A673 (cell line): Measurements from ENCODE around the gene TRABD2A. TPM values are rescaled to one million over a fixed set of nuclear protein-coding genes. Genes with fewer than 3 reads are reported as not detected.

ENCODE experiments used
- BruUV-seq: library from RNA; stranded (reverse); fragments of 400-500 nt; replicated peaks from 2 replicates; lab custom pipeline; 2021; lab: Mats Ljungman, UMichigan
- CTCF ChIA-PET: fragments of 300-600 bp; sonication (Branson Sonifier 250); formaldehyde crosslinking; loops from one replicate; lab custom pipeline; 2022; ENCODE audit warnings: antibody characterized with exemption; lab: Charles Lee
- POLR2A ChIA-PET: fragments of 300-600 bp; sonication (Branson Sonifier 250); formaldehyde crosslinking; loops from one replicate; lab custom pipeline; 2022; ENCODE audit warnings: antibody characterized with exemption; ENCODE audit not compliant: low non-redundant PET; lab: Charles Lee
- DNase-seq: peaks from one replicate; pipeline ENCODE4 v3.0.0-alpha.2; 2015; ENCODE audit warnings: low spot score
- H3K27ac ChIP-seq: fragments of 200-600 bp; sonication (generic); 2 replicates; pipeline ENCODE4 v1.5.1; 2016; ENCODE audit warnings: mixed run types, low read depth, mild to moderate bottlenecking, mixed read lengths, antibody characterized with exemption, low read length; ENCODE audit not compliant: poor library complexity, severe bottlenecking
- H3K27me3 ChIP-seq: fragments of 200-600 bp; sonication (generic); replicated peaks from 2 replicates; pipeline ENCODE4 v1.6.1; 2017; ENCODE audit warnings: mixed run types, low read depth, mild to moderate bottlenecking, mixed read lengths, antibody characterized with exemption, low read length; ENCODE audit not compliant: insufficient read depth, poor library complexity
- H3K36me3 ChIP-seq: fragments of 200-600 bp; sonication (generic); 2 replicates; pipeline ENCODE4 v1.6.1; 2016; ENCODE audit warnings: mixed run types, mild to moderate bottlenecking, mixed read lengths, antibody characterized with exemption, low read length; ENCODE audit not compliant: insufficient read depth, poor library complexity, severe bottlenecking
- H3K4me1 ChIP-seq: fragments of 200-600 bp; sonication (generic); 2 replicates; pipeline ENCODE4 v1.6.1; 2017; ENCODE audit warnings: mixed run types, mild to moderate bottlenecking, mixed read lengths, antibody characterized with exemption, low read length; ENCODE audit not compliant: insufficient read depth, poor library complexity, severe bottlenecking
- H3K4me3 ChIP-seq: fragments of 200-600 bp; sonication (generic); 2 replicates; pipeline ENCODE4 v1.5.1; 2016; ENCODE audit warnings: low read depth, mixed run types, mild to moderate bottlenecking, mixed read lengths, low read length; ENCODE audit not compliant: poor library complexity, severe bottlenecking
- H3K9me3 ChIP-seq: fragments of 200-600 bp; sonication (generic); 2 replicates; pipeline ENCODE4 v1.6.1; 2016; ENCODE audit warnings: mixed run types, low read depth, mild to moderate bottlenecking, mixed read lengths, antibody characterized with exemption, low read length; ENCODE audit not compliant: poor library complexity, severe bottlenecking
- EZH2 ChIP-seq: fragments of 200-600 bp; sonication (generic); IDR thresholded peaks from 2 replicates; pipeline ENCODE4 v1.6.1; 2017; ENCODE audit warnings: borderline replicate concordance, low read depth, mild to moderate bottlenecking, mixed read lengths, antibody characterized with exemption, low read length; ENCODE audit not compliant: poor library complexity, severe bottlenecking
- intact Hi-C: fragments of 100-400 bp; cut with micrococcal nuclease; formaldehyde crosslinking; loops from one replicate; pipeline ENCODE4 v1.10.0; 2022; ENCODE audit not compliant: unreplicated experiment
- total RNA-seq: library from RNA; stranded (reverse); gene quantifications from 2 replicates; pipeline ENCODE4 v1.2.3, GENCODE V29; 2021
- TF ChIP-seq, protein P1 (sequence below): fragments of 300-800, 200-600 bp; sonication (generic); conservative IDR thresholded peaks from 2 replicates; pipeline ENCODE4 v1.5.1; 2017; ENCODE audit warnings: low read depth, mild to moderate bottlenecking, antibody characterized with exemption, low read length, moderate library complexity, mixed read lengths

TRABD2A gene
- total RNA-seq, 1 experiment from 2014 or later = 0.67 TPM

DNA sequence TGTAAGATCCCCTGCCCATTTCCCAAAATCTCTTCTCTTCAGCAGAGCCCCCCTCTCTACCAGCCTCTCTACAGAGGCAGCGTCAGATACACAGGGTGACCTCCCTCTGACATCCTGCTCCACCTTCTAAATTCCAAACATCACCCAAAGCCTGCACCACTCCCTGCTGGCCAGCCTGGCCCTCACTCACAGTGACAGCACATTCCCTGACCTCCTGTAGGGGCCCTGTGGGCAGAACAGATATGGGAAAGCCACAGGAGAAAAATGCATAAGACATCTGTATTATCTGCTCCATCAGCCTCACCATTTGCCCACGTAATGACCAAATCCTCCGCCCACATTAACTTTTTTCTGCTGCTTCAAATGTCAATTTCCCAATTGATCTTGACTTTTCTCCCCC is 40.6 kb downstream of the TRABD2A start:
- BruUV-seq = no TSS peak
- ChIA-PET POLR2A (no interaction called here), CTCF (no interaction called here)
- intact Hi-C loops = no loop called here
- peaks cover 3% of the 10 kb centered on the region for H3K27me3 ChIP-seq
- H3K4me1 ChIP-seq = no peaks in the 10 kb centered on the region
- no peak overlapping the region for H3K4me3 ChIP-seq
- no peak for DNase-seq
- no peak for TF ChIP-seq EZH2
- TF ChIP-seq, protein P1, sequence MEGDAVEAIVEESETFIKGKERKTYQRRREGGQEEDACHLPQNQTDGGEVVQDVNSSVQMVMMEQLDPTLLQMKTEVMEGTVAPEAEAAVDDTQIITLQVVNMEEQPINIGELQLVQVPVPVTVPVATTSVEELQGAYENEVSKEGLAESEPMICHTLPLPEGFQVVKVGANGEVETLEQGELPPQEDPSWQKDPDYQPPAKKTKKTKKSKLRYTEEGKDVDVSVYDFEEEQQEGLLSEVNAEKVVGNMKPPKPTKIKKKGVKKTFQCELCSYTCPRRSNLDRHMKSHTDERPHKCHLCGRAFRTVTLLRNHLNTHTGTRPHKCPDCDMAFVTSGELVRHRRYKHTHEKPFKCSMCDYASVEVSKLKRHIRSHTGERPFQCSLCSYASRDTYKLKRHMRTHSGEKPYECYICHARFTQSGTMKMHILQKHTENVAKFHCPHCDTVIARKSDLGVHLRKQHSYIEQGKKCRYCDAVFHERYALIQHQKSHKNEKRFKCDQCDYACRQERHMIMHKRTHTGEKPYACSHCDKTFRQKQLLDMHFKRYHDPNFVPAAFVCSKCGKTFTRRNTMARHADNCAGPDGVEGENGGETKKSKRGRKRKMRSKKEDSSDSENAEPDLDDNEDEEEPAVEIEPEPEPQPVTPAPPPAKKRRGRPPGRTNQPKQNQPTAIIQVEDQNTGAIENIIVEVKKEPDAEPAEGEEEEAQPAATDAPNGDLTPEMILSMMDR = no peak
- no peaks in the 10 kb centered on the region for H3K36me3 ChIP-seq
- no peak overlapping the region for H3K27ac ChIP-seq
- peaks cover 7% of the 10 kb centered on the region for H3K9me3 ChIP-seq

- H3K4me3 ChIP-seq = no peak overlapping the region
- no peaks in the 10 kb centered on the region for H3K4me1 ChIP-seq
- H3K27me3 ChIP-seq = peaks cover 3% of the 10 kb centered on the region
- BruUV-seq = no TSS peak
- POLR2A ChIA-PET = no interaction called here
- CTCF ChIA-PET = no interaction called here
- TF ChIP-seq, protein P1 = no peak
- TF ChIP-seq EZH2 = no peak
- no peaks in the 10 kb centered on the region for H3K36me3 ChIP-seq
- no peak overlapping the region for H3K27ac ChIP-seq
- H3K9me3 ChIP-seq = peaks cover 7% of the 10 kb centered on the region
- intact Hi-C loops = no loop called here
- DNase-seq = no peak
Measured at GRCh38 chr2:84839851-84840250, 41.0 kb downstream of the TRABD2A start.

GRCh38 chr2:84838434-84839145 is 42.3 kb downstream of the TRABD2A start:
- intact Hi-C loops = no loop called here
- Histone ChIP-seq H3K36me3 (no peaks in the 10 kb centered on the region), H3K9me3 (peaks cover 7% of the 10 kb centered on the region), H3K27me3 (peaks cover 3% of the 10 kb centered on the region), H3K4me1 (no peaks in the 10 kb centered on the region), H3K4me3 (no peak overlapping the region), H3K27ac (no peak overlapping the region)
- DNase-seq = no peak
- ChIA-PET CTCF (no interaction called here), POLR2A (no interaction called here)
- BruUV-seq = no TSS peak
- no peak for TF ChIP-seq EZH2
- TF ChIP-seq, protein P1 = no peak
